NCI-H187 treated with DMSO at 0.1 percent for 48 hours (cell line): Measurements from ENCODE around the gene HAGH.

Source experiments
- DNase-seq: peaks from one replicate; lab custom pipeline; 2025; lab: John Stamatoyannopoulos, UW

The HAGH gene

DNA sequence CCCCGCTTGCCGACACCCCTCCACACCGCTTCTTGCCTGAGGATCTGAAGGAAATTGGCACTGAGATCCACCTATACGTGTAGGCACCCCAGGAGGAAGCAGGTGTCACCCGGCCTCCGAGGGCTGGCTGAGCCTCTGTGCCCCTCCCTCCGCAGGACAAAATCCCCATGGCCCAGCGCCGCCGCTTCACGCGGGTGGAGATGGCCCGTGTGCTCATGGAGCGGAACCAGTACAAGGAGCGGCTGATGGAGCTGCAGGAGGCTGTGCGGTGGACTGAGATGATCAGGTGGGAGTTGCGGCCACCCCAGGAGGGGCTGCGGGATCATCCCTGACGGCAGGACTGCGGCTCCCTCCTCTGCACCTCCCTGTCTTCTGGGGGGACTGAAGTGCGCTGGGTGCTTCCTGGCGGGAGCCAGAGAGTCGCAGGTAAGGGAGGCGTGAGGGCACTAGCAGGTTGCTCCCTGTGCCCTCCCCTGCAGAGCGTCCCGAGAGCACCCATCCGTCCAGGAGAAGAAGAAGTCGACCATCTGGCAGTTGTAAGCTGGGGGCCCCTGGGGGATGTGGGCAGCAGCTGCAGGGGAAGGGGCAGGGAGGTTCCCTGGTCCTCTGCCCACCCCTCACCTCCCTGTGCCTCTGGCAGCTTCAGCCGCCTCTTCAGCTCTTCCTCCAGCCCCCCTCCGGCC is 64.3 kb downstream of the HAGH start:
- DNase-seq = no peak

DNA sequence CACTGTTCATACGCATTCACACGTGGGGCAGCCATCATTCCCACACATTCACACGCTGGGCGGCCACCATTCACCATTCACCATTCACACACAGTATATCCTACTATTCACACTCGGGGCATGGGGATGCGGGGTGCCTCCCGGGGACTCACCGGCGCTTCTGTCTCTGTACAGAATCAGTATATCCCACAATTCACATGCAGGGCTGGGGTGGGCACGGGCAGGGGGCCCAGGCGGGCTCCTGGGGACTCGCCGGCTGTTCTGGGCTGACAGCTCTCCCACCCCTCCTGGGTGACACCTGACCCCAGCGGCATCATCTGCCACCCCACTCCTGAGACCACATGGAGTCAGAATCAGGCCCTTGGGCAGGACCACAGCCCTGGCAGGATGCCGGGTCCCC is 64.9 kb downstream of the HAGH start:
- DNase-seq = no peak

DNA sequence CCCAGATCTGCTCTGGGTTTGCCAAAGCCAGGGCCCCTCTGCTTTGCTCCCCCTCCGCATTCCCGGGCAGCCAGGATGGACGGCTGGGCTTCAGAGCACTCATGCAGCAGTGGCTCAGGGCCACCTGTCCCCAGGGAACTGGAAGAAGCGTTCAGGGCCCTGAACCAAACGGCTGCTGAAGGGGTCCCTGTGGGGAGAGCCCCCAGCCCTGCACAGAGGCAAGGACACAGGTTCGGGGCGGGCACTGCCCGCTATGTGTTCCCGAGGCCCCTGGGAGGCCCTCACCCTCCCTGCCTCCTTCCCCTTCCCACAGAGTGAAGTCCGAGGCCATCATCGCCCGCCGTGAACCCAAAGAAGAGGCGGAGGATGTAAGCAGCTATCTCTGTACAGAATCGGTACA is 65.7 kb downstream of the HAGH start:
- DNase-seq = no peak

DNA sequence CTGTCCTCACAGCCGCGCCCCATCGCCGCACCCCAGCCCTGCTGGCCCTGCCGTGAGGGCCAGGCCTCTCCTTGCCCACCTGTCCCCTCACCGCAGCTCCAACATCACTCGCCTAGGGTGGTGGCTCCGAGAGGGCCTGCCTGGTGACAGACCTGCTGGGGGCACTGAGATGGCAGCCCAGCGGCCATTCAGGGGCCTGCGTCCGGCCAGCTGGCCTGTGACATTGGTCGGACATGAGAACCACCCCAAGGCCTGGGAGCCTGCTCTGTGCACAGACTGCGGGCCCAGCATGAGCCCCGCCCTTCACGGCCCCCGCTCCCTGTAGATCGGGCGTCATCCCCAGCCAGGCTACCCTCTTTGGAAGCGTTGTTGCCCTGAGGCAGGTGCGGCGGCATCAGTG is 67.1 kb downstream of the HAGH start:
- DNase-seq = no peak

DNA sequence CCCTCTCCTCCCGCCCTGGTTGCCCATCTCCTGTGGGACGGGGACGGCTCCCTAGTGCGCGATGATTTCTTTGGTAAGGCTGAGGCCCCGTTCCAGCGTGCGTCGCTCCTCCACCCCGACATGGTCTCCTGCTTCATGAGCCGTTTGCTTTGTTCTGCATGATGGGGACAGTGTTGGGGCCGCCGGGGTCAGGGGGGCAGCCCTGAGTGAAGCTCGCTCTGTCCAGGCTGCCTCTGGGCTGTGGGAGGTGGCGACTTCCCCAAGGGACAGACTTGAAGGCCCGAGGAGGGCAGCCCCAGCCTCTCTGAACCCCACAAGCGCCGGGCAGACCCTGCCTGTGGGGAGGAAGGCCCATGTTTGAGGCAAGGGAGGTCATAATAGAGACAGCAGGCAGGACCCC is 67.7 kb downstream of the HAGH start:
- no peak for DNase-seq

DNA sequence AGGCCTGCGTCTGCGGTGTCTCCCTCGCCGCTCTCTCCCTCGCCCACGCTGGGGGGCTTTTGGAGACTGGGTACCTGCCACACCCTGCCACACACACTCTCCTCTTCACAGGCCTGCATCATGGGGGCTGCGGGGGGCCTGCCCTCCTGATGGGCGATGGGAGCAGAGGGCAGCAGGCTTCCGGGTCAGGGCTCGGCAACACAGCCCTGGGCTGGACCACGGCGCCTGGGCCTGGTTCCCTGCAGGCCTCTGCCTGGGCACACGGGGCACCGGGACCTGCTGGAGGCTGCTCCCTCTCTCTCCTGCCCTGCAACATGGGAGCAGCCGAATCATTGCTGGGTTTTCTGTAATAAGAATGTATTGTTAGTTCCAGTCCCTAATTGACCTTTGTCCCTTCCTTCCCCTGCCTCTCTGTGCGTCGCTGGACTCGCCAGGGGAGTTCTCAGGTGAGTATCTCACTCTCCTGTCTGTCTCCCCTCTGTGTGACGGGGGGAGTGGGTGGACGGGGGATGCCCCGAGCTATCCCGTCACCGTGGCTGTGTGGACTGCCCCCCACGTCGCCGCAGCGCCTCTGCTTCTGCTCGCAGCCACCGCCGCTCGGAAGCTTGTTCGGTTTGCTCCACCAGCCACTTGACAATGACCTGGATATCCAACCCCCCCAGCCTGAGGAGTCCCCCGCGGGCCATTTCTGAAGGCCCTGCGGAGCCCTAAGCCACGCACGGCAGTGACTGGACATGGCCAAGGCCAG is 68.7 kb downstream of the HAGH start:
- no peak for DNase-seq
